ENCODE data around the gene PIK3R2. TPM values are rescaled to one million over a fixed set of nuclear protein-coding genes. Genes with fewer than 3 reads are reported as not detected.

PIK3R2 gene
- total RNA-seq, 4 donors from 2014 or later = 8.3 to 39.4 (median 32.2) TPM

DNA sequence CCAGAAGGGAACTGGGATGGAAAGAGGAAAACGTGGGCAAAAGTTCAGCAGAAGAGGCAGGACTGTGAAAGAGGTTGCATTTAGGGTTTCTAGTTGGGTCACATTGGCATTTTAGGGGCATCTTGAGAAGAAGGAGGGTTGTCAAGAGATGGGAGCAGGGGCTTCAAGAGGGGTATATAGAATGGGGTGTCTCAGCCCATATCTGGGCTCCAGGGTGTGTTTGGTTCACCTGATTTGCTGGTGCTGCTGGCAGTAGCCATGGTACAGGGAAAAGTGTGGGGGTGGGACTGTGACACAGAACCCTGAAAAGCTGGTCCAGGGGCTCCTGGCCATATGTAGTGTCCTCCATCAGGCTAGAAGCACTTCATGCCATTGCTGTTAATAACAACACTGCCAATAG is 32.8 kb upstream of the PIK3R2 start:
- TF ChIP-seq POLR2A (IDR thresholded peaks at IDR 0.05) = no peak
- TF ChIP-seq, protein P1, sequence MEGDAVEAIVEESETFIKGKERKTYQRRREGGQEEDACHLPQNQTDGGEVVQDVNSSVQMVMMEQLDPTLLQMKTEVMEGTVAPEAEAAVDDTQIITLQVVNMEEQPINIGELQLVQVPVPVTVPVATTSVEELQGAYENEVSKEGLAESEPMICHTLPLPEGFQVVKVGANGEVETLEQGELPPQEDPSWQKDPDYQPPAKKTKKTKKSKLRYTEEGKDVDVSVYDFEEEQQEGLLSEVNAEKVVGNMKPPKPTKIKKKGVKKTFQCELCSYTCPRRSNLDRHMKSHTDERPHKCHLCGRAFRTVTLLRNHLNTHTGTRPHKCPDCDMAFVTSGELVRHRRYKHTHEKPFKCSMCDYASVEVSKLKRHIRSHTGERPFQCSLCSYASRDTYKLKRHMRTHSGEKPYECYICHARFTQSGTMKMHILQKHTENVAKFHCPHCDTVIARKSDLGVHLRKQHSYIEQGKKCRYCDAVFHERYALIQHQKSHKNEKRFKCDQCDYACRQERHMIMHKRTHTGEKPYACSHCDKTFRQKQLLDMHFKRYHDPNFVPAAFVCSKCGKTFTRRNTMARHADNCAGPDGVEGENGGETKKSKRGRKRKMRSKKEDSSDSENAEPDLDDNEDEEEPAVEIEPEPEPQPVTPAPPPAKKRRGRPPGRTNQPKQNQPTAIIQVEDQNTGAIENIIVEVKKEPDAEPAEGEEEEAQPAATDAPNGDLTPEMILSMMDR (IDR thresholded peaks at IDR 0.05) = no peak
- 58 to 61% methylated on average over 1 of the region's 1 CpG for WGBS, 2 donors
- DNase-seq (ENCODE audit: low spot score in 2 of 2) = no peak
- no peak overlapping the region for H3K4me3 ChIP-seq (ENCODE audit: low read depth, poor library complexity, severe bottlenecking)
- intact Hi-C loops (cut with DNase I; ENCODE audit: low total_unique reads) = no loop called here

DNA sequence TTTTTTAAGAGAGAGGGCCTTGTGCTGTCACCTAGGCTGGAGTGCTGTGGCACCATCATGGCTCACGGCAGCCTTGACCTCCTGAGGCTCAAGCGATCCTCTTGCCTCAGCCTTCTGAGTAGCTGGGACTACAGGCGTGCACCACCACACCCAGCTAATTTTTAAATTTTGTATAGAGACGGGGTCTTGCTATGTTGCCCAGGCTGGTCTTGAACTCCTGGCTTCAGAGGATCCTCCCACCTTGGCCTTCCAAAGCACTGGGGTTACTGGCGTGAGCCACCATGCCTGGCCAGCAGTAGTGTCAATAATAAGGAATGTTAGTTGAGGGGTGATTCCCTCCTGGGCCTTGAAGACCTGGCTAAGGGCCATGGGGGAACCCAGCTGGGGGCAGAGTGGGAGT is 31.8 kb upstream of the PIK3R2 start:
- intact Hi-C loops (cut with DNase I; ENCODE audit: low total_unique reads) = no loop called here
- WGBS, 2 donors = 95 to 100% methylated on average over 5 of the region's 5 CpGs
- no peak for DNase-seq (ENCODE audit: low spot score in 2 of 2)
- TF ChIP-seq, protein P1 (IDR thresholded peaks at IDR 0.05) = no peak
- TF ChIP-seq POLR2A (IDR thresholded peaks at IDR 0.05) = no peak
- no peak overlapping the region for H3K4me3 ChIP-seq (ENCODE audit: low read depth, poor library complexity, severe bottlenecking)

DNA sequence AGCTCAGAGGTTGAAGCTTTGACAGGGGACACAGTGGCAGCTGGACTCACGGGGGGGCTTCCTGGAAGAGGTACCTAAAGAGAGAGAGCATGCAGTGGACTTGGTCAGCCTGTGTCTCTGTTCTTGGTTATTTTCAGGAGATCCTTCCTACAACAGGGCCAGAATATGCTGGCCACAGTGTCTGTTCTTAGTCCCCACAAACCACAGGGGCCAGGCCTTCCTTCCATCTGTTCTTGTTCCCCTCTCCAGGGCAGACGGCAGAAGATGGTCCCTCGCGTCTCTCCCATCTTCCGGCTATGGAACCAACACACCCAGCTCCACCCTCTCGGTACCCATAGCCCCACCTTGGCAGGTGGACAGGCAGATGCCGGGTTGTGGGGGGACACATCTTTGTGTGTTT is 30.5 kb upstream of the PIK3R2 start:
- no peak for DNase-seq (ENCODE audit: low spot score in 2 of 2)
- no peak for TF ChIP-seq POLR2A (IDR thresholded peaks at IDR 0.05)
- TF ChIP-seq, protein P1 (IDR thresholded peaks at IDR 0.05) = no peak
- no peak overlapping the region for H3K4me3 ChIP-seq (ENCODE audit: low read depth, poor library complexity, severe bottlenecking)
- intact Hi-C loops (cut with DNase I; ENCODE audit: low total_unique reads) = no loop called here
- WGBS, 2 donors = 87 to 93% methylated on average over 7 of the region's 7 CpGs

DNA sequence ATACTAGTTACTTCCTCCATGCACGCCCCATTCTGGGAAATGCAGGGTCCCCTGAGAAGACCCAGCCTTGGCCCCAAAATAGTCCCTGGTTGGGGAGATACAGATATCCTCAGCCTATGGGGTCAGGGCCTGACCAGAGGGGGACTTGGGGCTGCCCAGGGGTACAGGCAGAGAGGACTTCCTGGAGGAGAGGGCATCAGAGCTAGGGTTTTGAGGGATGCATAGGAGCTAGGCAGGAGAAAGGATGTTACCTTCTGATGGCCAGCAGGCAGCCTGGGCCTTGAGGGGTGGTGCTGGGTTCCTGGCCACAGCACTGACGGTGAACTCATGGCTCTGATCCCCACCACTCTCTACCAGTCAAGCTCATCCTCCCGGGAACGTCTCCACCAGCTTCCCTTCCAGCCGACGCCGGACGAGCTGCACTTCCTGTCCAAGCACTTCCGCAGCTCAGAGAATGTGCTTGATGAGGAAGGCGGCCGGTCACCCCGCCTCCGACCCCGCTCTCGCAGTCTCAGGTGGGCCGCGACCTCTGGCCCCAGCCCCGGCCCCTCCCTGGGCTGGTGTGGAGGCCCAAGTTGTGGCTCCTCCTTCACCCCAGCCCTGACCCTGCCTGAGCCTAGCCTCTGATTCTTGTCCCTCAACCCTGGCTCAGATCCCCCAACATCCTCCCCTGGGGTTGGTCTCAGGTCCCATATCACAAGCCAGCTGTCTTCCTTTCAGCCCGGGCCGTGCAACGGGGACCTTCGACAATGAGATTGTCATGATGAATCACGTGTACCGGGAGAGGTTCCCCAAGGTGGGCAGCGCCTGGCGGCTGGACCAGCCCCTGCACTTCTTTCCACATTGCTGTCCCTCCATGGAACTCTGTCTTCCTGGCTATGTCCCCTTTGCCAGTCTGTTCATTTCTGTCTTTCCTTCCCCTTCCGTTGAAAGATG is 29.8 kb upstream of the PIK3R2 start:
- no peak for DNase-seq (ENCODE audit: low spot score in 2 of 2)
- WGBS, 2 donors = 87 to 89% methylated on average over 27 of the region's 27 CpGs
- no peak for TF ChIP-seq POLR2A (IDR thresholded peaks at IDR 0.05)
- TF ChIP-seq, protein P1 (IDR thresholded peaks at IDR 0.05) = no peak
- intact Hi-C loops (cut with DNase I; ENCODE audit: low total_unique reads) = no loop called here
- no peak overlapping the region for H3K4me3 ChIP-seq (ENCODE audit: low read depth, poor library complexity, severe bottlenecking)

DNA sequence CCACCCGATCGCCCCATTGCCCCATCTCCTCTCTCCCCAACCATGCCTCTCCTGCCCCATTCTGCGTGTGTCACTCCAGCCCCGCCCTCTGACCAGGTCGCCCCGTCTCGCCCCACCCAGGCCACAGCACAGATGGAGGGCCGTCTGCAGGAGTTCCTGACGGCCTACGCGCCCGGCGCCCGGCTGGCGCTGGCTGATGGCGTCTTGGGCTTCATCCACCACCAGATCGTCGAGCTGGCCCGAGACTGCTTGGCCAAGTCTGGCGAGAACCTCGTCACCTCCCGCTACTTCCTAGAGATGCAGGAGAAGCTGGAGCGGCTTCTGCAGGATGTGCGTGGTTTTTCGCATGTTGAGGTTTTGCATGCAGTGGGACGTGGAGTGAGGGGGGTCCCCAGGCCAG is 29.1 kb upstream of the PIK3R2 start:
- TF ChIP-seq, protein P1 (IDR thresholded peaks at IDR 0.05) = no peak
- no peak for TF ChIP-seq POLR2A (IDR thresholded peaks at IDR 0.05)
- 81 to 85% methylated on average over 19 to 26 of the region's 26 CpGs for WGBS, 2 donors
- DNase-seq (ENCODE audit: low spot score in 2 of 2) = no peak
- intact Hi-C loops (cut with DNase I; ENCODE audit: low total_unique reads) = no loop called here
- no peak overlapping the region for H3K4me3 ChIP-seq (ENCODE audit: low read depth, poor library complexity, severe bottlenecking)
